Parathyroid adenoma (tissue), 2 donors: ENCODE results near the gene HIC1.

ENCODE experiments used
- H2AFZ ChIP-seq: fragments of 300-600 bp; sonication (generic); one replicate; pipeline ENCODE4 v1.7.0; 2017; ENCODE audit warnings: antibody characterized with exemption, mild to moderate bottlenecking
- H3K27ac ChIP-seq: fragments of 300-600 bp; sonication (generic); one replicate; pipeline ENCODE4 v1.7.0; 2017
- H3K27me3 ChIP-seq: fragments of 300-600 bp; sonication (generic); one replicate; pipeline ENCODE4 v1.7.0; 2017; ENCODE audit warnings: low read length; ENCODE audit not compliant: control insufficient read depth, insufficient read depth
- H3K36me3 ChIP-seq: fragments of 300-600 bp; sonication (generic); one replicate; pipeline ENCODE4 v1.7.0; 2017; ENCODE audit warnings: low read length; ENCODE audit not compliant: control insufficient read depth, insufficient read depth
- H3K4me1 ChIP-seq: fragments of 300-600 bp; sonication (generic); one replicate; pipeline ENCODE4 v1.7.0; 2017; ENCODE audit warnings: control low read depth
- H3K4me2 ChIP-seq: fragments of 300-600 bp; sonication (generic); one replicate; pipeline ENCODE4 v1.7.0; 2017; ENCODE audit warnings: low read length
- H3K4me3 ChIP-seq: fragments of 300-600 bp; sonication (generic); one replicate; pipeline ENCODE4 v1.7.0; 2017; ENCODE audit warnings: low read depth, low read length
- H3K79me2 ChIP-seq: fragments of 300-600 bp; sonication (generic); one replicate; pipeline ENCODE4 v1.7.0; 2017; ENCODE audit warnings: control low read depth
- H3K9ac ChIP-seq: fragments of 300-600 bp; sonication (generic); one replicate; pipeline ENCODE4 v1.7.0; 2017; ENCODE audit warnings: mild to moderate bottlenecking
- H3K9me3 ChIP-seq: fragments of 300-600 bp; sonication (generic); one replicate; pipeline ENCODE4 v1.7.0; 2017; ENCODE audit warnings: low read length; ENCODE audit not compliant: control insufficient read depth
- TF ChIP-seq, protein P1 (sequence below): fragments of 300-600 bp; sonication (generic); IDR thresholded peaks from one replicate; pipeline ENCODE4 v1.7.0; 2017; ENCODE audit warnings: antibody characterized with exemption, mild to moderate bottlenecking
- donor health status: primary hyperparathyroidism.

Gene HIC1

DNA sequence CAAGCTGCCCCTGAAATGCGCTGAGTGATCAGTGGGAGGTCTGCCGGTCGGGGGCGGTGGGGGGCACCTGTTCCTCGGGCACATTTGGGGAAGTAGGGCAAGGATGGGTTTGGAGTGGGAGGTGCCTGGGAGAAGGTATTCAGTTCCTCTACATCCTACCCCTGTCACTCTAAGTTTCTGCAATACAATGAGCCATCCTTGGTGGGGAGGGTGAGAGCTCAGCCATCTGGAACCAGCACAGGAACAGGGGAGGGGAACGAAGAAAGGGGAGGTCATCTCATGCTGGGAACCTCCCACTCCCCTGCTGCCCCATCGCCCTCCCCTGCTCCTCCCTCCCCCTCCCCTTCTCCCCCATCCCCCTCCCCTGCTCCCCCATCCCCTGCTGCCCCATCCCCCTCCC lies 20.7 kb upstream of the HIC1 start:
- Histone ChIP-seq H2AFZ (no peak overlapping the region), H3K4me2 (no peak overlapping the region), H3K9ac (no peak overlapping the region), H3K79me2 (peaks cover 15% of the 10 kb centered on the region), H3K27ac (no peak overlapping the region), H3K9me3 (no peaks in the 10 kb centered on the region), H3K27me3 (no peaks in the 10 kb centered on the region), H3K4me1 (no peaks in the 10 kb centered on the region), H3K4me3 (no peak overlapping the region), H3K36me3 (no peaks in the 10 kb centered on the region)
- TF ChIP-seq, protein P1, sequence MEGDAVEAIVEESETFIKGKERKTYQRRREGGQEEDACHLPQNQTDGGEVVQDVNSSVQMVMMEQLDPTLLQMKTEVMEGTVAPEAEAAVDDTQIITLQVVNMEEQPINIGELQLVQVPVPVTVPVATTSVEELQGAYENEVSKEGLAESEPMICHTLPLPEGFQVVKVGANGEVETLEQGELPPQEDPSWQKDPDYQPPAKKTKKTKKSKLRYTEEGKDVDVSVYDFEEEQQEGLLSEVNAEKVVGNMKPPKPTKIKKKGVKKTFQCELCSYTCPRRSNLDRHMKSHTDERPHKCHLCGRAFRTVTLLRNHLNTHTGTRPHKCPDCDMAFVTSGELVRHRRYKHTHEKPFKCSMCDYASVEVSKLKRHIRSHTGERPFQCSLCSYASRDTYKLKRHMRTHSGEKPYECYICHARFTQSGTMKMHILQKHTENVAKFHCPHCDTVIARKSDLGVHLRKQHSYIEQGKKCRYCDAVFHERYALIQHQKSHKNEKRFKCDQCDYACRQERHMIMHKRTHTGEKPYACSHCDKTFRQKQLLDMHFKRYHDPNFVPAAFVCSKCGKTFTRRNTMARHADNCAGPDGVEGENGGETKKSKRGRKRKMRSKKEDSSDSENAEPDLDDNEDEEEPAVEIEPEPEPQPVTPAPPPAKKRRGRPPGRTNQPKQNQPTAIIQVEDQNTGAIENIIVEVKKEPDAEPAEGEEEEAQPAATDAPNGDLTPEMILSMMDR: no peak

DNA sequence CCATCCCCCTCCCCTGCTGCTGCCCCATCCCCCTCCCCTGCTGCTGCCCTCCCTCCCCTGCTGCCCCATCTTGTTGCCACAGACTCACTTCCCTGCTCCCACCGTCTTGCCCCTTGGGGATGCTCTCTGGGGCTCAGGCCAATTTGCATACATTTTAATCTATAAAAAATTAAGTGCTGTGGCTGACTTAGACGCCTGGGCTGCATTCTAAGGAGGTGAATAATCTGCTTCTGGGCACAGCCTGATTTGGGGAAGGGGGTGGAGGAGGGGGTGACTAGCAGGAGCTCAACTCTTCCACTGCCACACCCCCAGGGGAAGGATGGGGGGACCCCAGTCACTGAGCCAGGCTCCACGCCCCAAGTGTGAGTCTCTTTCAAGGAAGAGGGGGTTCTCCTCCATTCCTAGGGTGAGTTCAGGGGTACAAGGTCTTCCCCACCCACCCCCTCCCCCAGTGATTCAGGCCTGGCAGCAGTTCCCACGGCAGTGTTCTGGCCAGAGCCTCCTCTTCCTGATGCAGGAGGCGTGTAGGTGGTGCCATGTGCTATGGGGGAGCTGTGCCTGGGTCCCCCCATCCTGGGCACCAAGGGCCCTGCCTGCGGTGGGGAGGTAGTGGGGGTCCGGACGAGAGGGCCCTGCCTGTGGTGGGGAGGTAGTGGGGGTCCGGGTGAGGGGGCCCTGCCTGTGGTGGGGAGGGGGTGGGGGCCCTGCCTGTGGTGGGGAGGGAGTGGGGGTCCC lies 19.9 kb upstream of the HIC1 start:
- Histone ChIP-seq H3K27ac (no peak overlapping the region), H3K4me2 (no peak overlapping the region), H3K36me3 (no peaks in the 10 kb centered on the region), H3K9ac (no peak overlapping the region), H3K4me1 (no peaks in the 10 kb centered on the region), H2AFZ (no peak overlapping the region), H3K27me3 (no peaks in the 10 kb centered on the region), H3K4me3 (no peak overlapping the region), H3K79me2 (peaks cover 15% of the 10 kb centered on the region), H3K9me3 (no peaks in the 10 kb centered on the region)
- TF ChIP-seq, protein P1: no peak

DNA sequence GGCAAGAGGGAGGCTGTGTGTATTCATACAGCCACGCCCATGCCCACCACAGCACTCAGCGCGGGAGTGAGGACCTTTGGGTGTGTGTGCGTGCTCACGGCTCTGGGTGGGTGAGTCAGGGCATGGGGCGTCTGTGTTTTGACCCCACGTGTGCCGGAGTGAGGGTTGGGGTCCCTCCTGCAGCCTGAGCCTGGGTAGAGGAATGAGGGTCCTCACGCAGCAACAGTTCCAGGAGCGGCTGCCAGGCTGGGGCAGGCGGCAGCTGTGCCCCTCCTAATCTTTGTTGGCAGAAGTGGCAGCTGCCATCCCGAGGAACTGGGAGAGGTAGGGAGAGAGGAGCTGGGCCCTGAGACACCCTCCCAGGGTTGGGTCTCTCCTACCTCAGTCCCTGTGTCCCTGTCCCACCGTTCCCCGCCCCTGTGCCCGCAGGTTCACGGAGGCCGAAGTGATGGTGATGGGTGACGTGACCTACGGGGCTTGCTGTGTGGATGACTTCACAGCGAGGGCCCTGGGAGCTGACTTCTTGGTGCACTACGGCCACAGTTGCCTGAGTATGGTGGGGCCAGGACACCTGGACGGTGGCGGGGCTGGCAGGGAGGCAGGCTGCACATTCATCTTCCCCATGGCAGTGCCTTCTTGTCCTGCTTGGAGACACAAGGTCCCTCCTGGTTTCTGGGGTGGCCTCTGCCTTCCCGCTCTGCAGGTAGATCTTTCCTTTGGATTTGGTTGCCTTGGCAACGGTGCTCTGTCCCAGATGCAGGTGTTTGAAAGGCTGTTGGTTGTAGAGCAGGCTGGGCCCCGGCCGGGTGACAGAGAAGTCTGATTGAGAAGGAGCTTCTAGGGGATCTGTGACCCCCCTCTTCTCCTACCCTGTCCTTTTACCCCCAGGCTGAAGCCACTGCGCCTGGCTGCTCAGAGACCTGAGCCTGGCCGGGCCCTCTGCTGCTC lies 19.1 kb upstream of the HIC1 start:
- Histone ChIP-seq H3K79me2 (peaks cover 14% of the 10 kb centered on the region), H3K27ac (no peak overlapping the region), H3K4me1 (peaks cover 3% of the 10 kb centered on the region), H3K4me3 (no peak overlapping the region), H3K36me3 (no peaks in the 10 kb centered on the region), H2AFZ (no peak overlapping the region), H3K9ac (no peak overlapping the region), H3K27me3 (no peaks in the 10 kb centered on the region), H3K4me2 (no peak overlapping the region), H3K9me3 (no peaks in the 10 kb centered on the region)
- TF ChIP-seq, protein P1: no peak

DNA sequence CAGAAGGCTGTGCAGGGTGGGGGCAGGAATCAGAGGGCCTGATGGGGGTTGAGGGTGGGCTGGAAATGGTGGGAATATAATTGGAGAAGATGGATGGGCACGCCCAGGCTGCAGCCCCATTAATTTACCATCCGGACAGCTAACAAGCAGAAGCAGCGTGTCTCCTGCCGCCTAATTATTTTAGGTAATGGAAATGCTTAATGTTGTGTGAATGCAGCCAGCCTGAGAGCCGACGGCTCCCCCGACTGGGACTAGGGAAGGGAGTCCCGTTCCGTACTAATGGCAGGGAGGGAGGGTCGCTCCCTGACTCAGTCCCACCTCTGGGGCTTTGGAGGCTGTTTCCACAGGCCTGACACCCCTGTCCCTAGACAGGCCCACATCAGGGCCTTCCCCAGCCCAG lies 17.7 kb upstream of the HIC1 start:
- H2AFZ ChIP-seq: no peak overlapping the region
- no peak overlapping the region for H3K4me3 ChIP-seq
- peaks cover 6% of the 10 kb centered on the region for H3K79me2 ChIP-seq
- peaks cover 8% of the 10 kb centered on the region for H3K4me1 ChIP-seq
- no peak overlapping the region for H3K9ac ChIP-seq
- H3K9me3 ChIP-seq: no peaks in the 10 kb centered on the region
- H3K27me3 ChIP-seq: no peaks in the 10 kb centered on the region
- TF ChIP-seq, protein P1: no peak
- no peak overlapping the region for H3K27ac ChIP-seq
- no peaks in the 10 kb centered on the region for H3K36me3 ChIP-seq
- no peak overlapping the region for H3K4me2 ChIP-seq
